CD1c-positive myeloid dendritic cell (primary cell): ENCODE results near the gene RPS15.
"Not testable (repeated sequence)": the region's sequence is repeated elsewhere in the genome, so short reads cannot be mapped to it uniquely, and the experiment has no call there.

Experiments
- DNase-seq: peaks from one replicate; pipeline ENCODE4 v3.0.0-alpha.2; 2016; ENCODE audit errors: extremely low spot score

Gene RPS15

DNA sequence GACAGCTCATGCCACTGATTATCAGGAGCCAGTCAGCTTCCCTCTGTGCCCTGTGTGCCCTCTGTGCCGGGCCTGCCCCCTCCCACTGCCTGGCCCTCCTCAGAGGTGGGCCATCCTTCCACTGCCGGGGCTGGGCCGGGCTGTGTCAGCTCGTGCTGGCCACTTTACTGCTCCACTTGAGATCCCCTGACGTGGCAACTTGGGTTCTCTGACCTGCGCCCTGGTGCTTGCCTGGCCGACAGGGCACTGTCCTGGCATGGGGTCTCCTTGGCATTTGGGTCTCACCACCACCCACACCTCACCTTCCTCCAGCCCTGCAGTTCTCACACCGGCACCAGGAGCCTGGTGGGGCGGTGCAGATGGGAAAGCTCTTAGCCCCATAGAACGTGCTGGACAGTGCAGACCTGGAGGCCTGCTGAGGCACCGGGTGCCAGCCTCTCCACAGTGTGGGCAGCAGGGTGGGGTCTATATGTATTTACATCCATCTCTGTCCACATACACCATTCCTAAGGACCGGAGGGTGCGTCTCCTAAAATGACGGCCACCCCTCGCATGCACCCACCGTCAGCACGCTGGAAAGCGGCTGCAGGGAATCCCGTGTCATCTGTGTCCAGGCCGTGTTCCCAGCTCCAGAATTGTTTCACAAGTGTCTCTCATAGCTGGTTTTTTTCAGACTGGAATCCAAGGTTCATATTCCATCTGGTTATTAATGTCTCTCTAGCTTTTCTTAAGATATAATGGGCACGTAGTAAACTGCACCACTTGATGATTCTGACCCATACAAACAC lies 19.1 kb upstream of the RPS15 start:
- no peak for DNase-seq

DNA sequence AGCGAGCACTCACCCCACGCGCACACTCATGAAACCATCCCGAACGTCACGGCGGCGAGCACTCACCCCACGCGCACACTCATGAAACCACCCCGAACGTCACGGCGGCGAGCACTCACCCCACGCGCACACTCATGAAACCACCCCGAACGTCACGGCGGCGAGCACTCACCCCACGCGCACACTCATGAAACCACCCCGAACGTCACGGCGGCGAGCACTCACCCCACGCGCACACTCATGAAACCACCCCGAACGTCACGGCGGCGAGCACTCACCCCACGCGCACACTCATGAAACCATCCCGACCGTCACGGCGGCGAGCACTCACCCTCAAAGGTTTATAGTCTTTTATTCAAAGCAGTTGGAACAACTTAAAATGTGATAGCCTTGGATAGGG lies 18.1 kb upstream of the RPS15 start:
- not testable (repeated sequence) for DNase-seq

DNA sequence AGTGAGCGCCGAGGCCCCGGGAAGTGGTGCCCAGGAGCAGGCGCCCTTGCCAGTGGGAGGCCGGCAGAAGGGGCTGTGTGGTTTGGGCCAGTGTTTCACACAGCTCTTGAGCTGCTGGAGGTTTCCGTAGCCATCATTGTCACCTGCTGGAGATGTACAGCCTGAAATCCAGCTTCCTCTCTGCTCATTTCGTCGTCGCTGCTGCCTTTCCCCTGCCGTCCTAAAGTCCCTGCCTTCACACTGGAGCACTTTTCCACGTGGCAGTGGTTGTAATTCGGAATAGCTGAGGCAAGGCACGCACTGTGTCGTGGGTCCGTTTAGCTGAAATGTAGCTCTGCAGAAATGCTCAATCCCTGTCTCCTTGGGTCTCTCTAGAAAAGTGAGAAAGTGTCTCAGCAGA lies 17.6 kb upstream of the RPS15 start:
- DNase-seq = no peak

DNA sequence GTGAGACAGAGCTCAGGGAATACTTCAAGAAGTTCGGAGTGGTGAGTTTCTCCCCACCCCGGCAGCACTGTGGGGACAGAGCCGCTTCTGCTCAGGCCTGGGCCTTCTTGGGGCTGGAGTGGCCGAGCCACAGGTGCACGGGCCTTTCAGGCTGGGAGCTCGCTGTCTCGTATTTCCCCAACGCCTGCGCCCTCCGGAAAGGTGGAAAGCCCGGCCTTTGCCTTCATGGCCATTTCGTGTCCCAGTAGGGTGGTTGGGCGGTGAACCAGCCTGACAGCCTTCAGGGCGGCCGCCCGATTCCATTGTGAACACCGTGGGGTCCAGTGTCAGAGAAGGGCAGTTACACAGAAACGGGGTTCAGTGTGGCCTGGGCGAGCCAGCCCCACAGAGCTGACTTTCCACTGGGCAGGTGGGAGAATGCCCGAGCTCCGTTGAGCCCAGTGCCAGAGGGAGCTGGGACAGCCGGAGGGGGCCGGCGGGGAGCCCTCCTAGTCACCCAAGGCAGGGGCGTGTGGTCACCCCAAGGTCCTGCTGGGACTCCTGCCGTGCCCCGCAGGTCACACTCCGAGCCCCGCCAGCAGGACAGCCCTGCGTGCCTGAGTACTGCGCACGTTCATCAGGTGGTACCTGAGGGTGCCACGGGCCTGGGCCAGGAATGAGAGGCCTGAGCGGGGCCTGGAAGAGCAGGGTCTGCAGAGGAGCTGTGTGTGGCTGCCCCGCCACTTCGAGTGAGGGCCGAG lies 16.8 kb upstream of the RPS15 start:
- no peak for DNase-seq

DNA sequence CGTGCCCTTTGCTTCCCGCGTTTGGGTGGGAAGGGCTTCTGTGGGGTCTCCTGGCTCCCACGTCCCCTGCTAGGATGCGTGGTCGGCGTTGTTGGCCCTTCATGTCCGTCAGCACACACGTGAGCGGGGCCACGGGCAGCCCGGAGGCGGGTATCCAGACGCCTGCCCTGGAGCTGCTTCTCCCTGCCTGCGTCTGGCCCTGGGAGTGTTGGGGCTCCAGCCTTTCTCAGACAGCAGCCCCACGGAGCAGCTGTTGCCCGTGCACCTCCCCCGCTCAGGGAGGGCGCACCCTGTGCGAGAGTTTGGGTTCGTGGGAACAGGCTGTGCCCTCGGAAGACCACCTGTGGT lies 16.3 kb upstream of the RPS15 start:
- DNase-seq = no peak

DNA sequence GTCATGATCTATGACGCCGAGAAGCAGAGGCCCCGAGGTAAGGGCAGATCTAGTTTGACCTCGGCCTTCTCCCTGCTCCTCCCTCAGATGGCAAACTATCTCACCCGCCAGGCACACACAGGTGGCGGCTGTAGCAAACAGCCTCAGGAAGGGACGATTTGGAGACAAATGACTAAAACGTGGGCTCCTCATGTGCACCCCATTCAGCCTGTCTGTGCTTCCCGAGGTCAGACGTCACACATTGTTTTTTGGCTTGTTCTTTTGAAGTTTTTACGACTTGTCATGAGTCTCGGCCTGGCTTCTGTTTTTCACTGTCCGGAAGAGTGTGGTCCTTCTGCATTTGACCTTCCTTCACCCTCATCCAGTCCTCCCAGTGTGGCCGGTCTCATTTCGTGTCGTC lies 15.8 kb upstream of the RPS15 start:
- DNase-seq = no peak

DNA sequence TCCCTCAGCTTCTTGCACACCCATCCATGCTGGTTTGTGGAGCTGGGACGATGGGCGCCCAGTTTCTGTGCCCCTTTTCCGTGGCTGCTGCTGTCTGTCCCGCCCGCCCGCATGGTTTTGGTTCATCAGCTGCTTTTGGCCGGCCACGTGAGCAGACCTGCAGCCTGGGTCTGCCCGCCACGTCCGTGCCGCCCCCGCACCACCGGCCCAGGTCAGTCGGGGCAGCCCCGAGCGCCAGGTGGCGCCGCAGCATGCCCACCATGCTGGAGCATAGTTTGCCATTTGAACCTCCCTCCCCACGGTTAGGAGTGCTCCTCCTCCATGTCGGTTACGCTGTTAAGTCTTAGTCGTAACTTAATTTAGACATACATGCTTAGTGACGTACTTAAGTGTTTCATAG lies 15.3 kb upstream of the RPS15 start:
- no peak for DNase-seq

DNA sequence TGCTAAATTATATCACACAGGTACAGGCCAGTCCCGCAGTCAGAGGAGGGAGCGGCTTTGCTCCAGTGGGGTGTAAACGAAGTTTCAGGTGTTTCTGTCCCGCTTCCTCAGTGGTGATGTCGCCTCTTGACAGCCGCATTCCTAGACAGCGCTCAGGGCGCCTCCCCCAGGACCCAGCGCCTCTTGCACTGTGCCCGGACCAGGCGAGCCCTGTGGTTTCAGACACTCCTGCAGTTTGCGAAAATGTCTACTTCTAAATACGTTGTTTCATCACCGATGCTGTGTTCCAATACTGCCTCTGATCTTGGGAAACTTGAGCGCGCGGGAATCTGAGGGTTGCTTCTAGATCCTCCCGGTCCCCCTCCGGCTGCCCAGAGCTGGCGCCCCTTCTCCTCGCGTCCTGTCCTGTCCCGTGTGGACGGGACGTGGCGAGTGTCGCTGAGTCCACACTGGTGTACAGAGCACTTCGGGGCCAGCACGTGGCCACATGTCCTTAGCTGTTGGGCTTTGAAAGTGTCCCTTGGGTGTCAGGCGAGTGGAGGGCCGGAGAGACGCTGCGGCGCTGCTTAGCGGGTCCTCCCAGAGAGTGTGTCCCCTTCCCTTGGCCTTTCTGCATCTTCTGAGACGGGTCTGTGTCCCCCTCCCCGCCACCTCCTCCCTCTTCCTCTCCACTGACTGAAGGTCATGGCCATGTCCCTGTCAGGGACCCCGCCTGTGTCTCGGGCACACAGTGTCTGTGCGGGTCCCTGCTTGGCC lies 14.6 kb upstream of the RPS15 start:
- DNase-seq = no peak

DNA sequence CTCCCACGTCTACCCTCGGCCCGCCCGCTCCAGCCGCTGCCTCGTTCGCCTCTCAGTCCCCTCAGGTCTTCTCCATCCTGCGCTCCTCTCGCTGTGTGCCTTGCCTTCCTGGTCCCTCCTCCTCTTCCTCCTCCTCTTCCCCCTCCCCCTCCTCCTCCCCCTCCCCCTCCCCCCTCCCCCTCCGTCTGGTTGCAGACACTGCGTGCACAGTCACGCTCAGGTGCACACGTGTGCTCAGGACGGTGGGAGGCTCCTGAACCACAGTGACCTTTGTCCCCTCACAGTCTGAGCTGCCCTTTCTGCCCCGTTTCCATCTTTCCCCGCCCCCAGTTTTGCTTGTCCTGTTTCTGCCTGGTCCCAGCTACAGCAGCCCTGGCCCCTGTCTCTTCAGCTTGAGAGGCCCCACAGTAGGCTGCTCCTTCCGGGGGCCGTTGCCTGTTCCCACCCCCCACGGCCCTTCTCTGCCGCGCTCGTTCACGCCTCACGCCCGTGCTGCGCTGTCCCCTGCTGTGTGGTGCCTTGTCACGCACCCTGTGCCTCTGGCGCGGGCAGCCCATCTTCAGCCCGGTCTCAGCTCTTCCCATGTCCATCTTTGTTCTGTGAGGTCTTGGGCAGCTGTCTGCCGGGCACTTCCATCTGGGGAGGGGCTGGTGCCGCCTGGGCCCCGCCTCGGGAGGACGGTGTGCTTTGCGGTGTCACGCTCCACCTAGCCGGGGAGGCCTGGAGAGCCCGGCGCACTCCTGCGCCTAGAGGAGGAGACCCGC lies 13.8 kb upstream of the RPS15 start:
- DNase-seq = no peak

DNA sequence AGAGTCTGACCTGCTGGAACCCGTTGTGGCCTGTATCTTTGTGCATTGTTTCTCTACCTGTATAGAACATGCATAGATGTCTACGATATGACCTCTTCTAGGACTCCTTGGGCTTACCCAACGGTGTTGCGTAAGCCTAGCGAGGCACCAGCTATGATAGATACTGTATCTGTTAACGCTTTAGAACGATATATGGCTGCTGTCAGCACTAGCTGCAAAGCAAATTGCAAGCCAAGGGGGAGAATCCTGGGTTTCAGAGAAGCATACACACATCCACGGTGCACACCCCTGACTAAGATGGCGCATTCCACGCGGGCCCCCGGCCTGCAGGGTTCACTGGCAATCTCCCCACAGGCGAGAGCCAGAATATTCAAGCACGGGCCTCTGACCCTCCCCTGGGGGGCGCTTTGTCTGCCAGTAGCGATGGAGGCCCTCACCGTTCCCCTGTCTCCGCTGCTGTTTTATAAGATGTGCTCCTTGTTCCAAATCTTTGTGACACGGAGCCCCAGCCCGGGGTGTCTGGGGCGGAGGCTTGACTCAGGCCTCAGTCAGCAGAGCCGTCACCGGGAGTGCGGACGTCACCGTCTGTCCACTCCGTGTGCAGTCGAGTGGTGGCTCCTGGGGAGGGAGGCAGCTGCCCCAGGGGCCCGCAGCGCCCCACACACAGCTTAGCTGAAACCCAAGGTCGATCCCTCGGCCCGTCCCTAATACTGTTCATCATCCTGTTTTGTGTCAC lies 12.9 kb upstream of the RPS15 start:
- no peak for DNase-seq

DNA sequence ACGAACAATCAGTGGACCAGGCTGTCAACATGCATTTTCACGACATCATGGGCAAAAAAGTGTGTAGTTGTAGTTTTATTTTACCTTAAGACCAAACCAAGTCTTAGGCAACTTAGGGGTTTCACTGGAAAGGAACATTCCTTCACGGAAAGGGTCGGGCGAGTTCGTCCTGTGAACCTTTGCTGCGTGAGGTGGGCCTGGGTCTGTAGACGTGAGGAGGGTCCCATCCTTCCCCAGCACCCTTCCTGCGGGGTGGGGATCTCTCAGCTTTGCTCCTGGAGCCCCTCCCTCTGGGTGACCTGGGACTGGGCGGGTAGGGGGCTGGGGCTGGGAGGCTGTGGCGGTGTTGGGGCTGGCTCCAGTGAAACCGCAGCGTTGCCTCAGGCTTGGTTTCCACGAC lies 12.3 kb upstream of the RPS15 start:
- no peak for DNase-seq

DNA sequence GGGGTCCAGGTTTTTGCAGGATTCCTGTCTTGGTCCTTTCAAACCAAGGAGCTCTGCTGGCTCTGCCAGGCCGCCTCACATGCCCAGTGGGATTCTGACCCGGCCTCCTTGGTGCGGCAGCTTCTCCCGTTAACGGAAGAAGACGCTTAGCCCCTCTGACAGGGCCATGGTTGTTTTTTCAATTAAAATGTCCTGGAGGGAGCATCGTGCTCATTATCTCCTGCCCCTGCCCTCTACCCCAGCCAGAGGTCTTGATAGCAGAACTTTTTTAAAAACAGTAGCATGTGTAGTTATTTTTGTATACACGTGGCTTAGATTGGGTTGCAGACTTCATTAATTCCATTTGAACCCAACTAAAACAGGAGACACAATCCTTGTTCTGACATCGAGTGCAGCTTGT lies 11.5 kb upstream of the RPS15 start:
- DNase-seq = no peak

DNA sequence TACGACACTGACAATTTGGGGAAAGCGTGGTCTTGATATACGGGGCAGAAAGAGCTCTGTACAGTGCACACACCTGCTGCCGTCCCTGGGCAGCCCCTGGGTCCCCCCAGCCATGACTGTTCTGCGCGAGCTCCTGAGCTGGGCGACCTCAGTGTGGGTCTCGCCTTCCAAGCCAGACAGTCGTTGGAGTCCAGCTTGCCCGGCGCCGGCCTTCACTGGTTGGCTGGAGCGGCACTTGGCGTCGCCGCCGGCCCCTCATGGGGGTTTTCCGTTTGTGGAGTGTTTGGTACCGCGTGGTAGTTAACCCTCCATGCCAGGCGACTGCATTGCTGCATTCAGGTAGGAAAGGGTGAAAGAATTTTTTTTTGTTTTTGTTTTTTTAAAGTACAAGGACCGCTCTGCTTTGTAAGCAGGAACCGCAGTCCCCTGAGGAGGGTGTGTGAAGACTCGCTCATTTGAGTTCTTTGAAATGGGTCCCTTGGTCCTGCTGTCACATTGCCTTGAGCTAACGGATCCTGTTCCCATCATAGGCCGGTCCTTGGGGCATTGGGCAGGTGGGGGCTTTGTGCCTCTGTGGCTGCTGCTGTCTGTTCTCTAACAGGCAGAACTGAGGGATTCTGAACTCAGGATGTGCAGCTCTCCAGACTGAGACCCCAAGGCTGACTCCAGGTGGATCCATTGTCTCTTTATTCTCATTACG lies 10.8 kb upstream of the RPS15 start:
- DNase-seq = no peak

DNA sequence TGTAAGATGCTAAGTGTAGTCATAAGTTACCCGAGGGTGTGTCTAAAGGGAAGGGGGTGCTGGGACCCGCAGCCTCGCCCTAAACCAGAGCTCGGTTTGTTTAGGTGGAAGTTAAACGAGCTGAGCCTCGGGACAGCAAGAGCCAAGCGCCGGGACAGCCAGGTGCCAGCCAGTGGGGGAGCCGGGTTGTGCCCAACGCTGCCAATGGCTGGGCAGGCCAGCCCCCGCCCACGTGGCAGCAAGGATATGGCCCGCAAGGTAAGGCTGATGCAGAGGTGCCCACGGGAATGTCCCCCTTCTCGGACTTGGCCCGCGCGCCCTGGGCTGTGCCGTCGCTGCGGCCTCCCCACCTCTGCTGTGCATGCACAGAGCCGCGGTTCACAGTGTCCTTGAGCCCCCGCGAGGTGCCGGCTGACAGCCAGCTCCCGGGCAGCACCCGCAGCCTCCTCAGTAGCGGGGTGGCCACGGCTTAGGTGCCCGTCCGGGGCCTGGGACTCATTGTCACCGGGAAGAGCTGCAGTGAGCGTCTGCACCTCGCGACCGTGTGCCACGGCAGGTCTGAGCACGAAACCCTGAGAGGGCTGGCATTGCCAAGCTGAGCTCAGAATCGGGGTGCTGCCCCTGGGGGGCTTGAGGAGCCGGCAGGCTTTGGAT lies 9.3 kb upstream of the RPS15 start:
- no peak for DNase-seq

DNA sequence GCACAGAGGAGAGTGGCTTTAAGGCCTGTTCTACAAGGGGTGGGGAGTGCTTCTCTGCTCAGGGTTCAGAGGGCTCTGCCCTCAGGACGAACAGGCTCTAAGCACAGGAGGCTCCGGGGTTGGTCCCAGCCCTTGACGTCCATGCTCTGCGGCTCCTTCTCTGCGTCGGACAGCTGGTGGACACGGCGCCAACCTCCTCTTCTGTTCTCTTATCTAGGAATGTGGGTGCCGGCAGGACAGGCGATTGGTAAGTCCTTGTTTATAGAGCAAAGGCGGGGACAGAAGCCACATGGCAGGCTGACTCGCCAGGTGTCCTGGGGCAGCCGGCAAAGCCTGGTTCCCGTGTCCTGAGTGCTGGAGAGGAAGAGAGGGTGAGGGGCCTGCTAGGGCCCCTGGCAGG lies 8.4 kb upstream of the RPS15 start:
- DNase-seq = no peak

DNA sequence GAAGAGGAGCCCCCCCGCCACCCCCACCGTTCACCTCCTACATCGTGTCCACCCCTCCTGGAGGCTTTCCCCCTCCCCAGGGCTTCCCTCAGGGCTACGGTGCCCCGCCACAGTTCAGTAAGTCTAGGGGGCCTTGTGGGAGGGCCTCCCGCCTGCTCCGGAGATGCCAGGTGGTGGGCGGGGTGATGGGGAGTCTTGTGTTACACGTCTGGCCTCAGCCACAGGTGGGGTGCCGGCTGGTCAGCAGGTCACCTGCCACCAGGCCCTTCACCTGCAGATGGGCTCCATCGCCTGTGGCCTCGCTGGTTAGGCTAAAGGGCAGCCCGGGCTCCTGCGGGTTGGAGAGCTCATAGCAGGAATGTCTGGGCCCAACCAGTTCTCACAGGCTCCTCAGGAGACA lies 8.0 kb upstream of the RPS15 start:
- DNase-seq = no peak

DNA sequence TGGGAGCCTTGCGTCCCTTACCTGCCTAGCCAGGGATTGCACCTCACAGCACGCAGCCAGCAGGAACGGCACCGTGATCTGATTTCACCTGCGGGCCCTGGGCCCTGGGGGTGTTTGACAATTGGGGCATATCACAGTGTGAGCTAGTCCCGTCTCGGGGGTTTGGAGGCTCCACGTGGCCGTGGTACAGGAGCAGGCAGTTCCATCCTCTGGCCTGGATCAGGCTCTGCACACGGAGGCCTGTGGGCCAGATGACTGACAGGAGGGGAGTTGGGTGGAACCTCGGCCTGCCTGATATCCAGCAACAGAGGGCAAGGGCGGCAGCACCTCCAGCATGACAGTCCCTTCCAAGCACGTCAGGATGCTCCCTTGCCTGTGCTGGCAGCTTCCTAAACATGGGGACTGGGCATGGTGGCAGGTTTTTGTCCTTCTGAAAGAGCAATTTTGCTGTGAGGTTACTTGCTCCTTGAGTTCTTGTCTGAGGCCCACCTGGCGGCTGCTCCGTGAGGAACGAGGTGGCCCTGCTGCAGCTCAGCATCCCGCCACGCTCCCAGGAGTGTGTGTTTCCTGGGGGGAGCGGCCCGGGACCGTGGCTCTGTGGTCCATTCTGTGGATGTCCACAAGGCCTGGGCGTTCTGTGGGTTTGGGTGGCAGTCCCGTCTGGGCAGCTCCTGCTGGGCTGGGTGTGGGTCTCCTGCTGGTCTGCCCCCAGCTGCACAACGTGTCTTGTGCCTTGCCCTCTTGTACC lies 6.3 kb upstream of the RPS15 start:
- no peak for DNase-seq

DNA sequence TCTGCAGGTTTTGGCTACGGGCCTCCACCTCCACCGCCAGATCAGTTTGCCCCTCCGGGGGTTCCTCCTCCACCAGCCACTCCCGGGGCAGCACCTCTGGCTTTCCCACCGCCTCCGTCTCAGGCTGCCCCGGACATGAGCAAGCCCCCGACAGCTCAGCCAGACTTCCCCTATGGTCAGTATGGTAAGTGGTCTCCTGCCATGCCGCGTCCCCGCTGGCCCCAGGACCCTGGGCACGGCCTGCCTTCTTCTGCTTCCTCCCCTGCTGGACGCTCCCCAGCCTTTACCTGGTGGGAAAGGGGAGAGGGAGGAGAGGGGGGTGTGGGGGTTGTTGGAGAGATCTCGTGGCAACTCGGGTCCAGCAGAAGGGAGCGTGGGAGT lies 5.7 kb upstream of the RPS15 start:
- DNase-seq = no peak
